PFSK-1 (cell line): ENCODE measurements around the gene MYO5B.

Experiments
- FOXP2 ChIP-seq: optimal IDR thresholded peaks from 2 replicates; pipeline ENCODE3; 2011; ENCODE audit warnings: borderline replicate concordance, control low read depth, inconsistent platforms; ENCODE audit not compliant: insufficient read depth; ENCODE audit errors: extremely low read length, extremely low read depth
- POLR2AphosphoS5 ChIP-seq: IDR thresholded peaks from 2 replicates; pipeline ENCODE4 v1.6.1; 2012; ENCODE audit warnings: low read depth, mild to moderate bottlenecking, control low read depth, low read length, moderate library complexity
- REST ChIP-seq, 2 experiments: IDR thresholded peaks; 2 replicates each; pipeline versions ENCODE4 v1.6.1 to v1.8.0; 2011 to 2012; ENCODE audit warnings: low read depth in 2 of 2, low read length in 2 of 2, control low read depth in 1 of 2, inconsistent platforms in 1 of 2, mild to moderate bottlenecking in 1 of 2, moderate library complexity in 1 of 2; ENCODE audit not compliant: insufficient read depth in 1 of 2
- SIN3A ChIP-seq: IDR thresholded peaks from 2 replicates; pipeline ENCODE4 v1.6.1; 2012; ENCODE audit warnings: mild to moderate bottlenecking, low read length, moderate library complexity, borderline replicate concordance; ENCODE audit not compliant: insufficient read depth
- TAF1 ChIP-seq: IDR thresholded peaks from 2 replicates; pipeline ENCODE4 v1.6.1; 2012; ENCODE audit warnings: low read length, control low read depth, borderline replicate concordance; ENCODE audit not compliant: insufficient read depth

MYO5B gene

GRCh38 chr18:50177294-50177992 lies 17.5 kb downstream of the MYO5B start:
- TF ChIP-seq POLR2AphosphoS5 (no peak), SIN3A (no peak), TAF1 (no peak), REST (IDR thresholded peaks at IDR 0.05; ENCODE audit: insufficient read depth in 1 of 2, low read depth in 2 of 2, low read length in 2 of 2) (no peak), FOXP2 (no peak)

GRCh38 chr18:50172367-50172766 lies 22.6 kb downstream of the MYO5B start:
- no peak for TF ChIP-seq TAF1
- no peak for TF ChIP-seq REST (IDR thresholded peaks at IDR 0.05; ENCODE audit: insufficient read depth in 1 of 2, low read depth in 2 of 2, low read length in 2 of 2)
- TF ChIP-seq SIN3A = no peak
- no peak for TF ChIP-seq FOXP2
- TF ChIP-seq POLR2AphosphoS5 = no peak

GRCh38 chr18:50171406-50171805 lies 23.5 kb downstream of the MYO5B start:
- TF ChIP-seq FOXP2 = no peak
- no peak for TF ChIP-seq TAF1
- TF ChIP-seq REST (IDR thresholded peaks at IDR 0.05; ENCODE audit: insufficient read depth in 1 of 2, low read depth in 2 of 2, low read length in 2 of 2) = no peak
- no peak for TF ChIP-seq SIN3A
- no peak for TF ChIP-seq POLR2AphosphoS5

- TF ChIP-seq FOXP2 (no peak), REST (IDR thresholded peaks at IDR 0.05; ENCODE audit: insufficient read depth in 1 of 2, low read depth in 2 of 2, low read length in 2 of 2) (no peak), TAF1 (no peak), POLR2AphosphoS5 (no peak), SIN3A (no peak)
Observed at GRCh38 chr18:50170004-50170403, 24.9 kb downstream of the MYO5B start.

GRCh38 chr18:50169149-50169548 lies 25.8 kb downstream of the MYO5B start:
- TF ChIP-seq POLR2AphosphoS5 = no peak
- no peak for TF ChIP-seq FOXP2
- no peak for TF ChIP-seq TAF1
